DOHH2 (cell line): ENCODE results near the gene GIMAP8.
A peak's percentile ranks its signal among the peaks of the same experiment; 100 is the strongest.

Experiments used
- EZH2phosphoT487 ChIP-seq: fragments of 200-600 bp; sonication (generic); IDR thresholded peaks from 2 replicates; pipeline ENCODE4 v1.6.1; 2017; ENCODE audit warnings: borderline replicate concordance, mild to moderate bottlenecking, antibody characterized with exemption, low read length, moderate library complexity, mixed read lengths
- TF ChIP-seq, protein P1 (sequence below): fragments of 200-600 bp; sonication (generic); IDR thresholded peaks from one replicate; pipeline ENCODE4 v1.5.1; 2014; ENCODE audit warnings: antibody characterized with exemption, mild to moderate bottlenecking, low read depth, low read length; ENCODE audit not compliant: poor library complexity, severe bottlenecking

- TF ChIP-seq, protein P1, sequence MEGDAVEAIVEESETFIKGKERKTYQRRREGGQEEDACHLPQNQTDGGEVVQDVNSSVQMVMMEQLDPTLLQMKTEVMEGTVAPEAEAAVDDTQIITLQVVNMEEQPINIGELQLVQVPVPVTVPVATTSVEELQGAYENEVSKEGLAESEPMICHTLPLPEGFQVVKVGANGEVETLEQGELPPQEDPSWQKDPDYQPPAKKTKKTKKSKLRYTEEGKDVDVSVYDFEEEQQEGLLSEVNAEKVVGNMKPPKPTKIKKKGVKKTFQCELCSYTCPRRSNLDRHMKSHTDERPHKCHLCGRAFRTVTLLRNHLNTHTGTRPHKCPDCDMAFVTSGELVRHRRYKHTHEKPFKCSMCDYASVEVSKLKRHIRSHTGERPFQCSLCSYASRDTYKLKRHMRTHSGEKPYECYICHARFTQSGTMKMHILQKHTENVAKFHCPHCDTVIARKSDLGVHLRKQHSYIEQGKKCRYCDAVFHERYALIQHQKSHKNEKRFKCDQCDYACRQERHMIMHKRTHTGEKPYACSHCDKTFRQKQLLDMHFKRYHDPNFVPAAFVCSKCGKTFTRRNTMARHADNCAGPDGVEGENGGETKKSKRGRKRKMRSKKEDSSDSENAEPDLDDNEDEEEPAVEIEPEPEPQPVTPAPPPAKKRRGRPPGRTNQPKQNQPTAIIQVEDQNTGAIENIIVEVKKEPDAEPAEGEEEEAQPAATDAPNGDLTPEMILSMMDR, result peak; percentile 67
- TF ChIP-seq EZH2phosphoT487, result no peak
These were observed 45.4 kb upstream of the GIMAP8 start for GRCh38 chr7:150404805-150405583.
